NCI-H345 treated with DMSO at 0.1 percent for 48 hours (cell line): ENCODE data around the gene SLC41A1.
"Not testable (repeated sequence)": the region's sequence is repeated elsewhere in the genome, so short reads cannot be mapped to it uniquely, and the experiment has no call there.

Experiments
- DNase-seq: peaks from one replicate; lab custom pipeline; 2025; ENCODE audit not compliant: unreplicated experiment; lab: John Stamatoyannopoulos, UW

The SLC41A1 gene

DNA sequence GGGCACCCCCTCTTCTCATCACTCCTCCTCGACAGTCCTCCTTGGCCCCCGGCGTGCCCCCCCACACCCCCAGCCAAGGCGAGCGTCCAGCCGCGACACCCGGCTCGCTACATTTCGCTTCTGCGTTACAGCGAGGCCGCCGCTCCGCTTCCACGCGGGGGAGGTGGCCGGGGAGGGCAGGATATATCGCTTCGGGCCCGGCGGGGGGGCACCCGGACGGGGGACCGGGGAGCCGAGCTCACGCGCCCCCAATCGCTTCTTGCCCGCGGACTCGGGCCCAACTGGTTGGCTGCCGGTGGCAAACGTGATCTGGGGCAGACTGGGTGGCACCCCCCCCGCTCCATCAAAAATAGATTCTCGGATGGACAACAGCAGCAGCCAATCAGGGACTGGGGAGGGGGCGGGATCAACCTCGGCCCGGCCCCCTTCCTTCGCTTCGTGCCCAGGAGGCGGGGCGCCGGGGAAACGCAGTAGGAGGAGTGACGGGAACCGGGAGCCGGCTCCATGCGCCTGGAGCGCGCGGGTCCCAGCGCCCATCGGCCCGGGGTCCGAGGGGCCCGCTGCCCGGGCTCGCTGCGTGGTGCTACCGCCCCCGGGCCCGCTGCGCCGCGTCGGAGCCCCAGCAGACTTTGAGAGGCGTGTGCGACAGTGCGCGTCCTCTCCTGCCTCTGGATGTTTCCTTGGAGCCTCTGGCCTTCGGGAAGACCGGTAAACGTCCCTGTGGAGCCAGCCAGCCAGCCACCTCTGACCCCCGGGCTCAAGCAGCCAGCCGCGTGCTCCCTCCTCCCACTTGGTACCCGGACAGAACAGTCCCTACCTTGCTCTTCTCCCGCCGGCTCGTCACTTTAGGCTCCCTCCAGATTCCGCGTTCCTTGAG, at the start of gene SLC41A1:
SLC41A1 (minus strand) TSS at position 321 of the 877 bp plus-strand sequence. CDS start 2,757 bp downstream, outside the sequence.
- peak; percentile 93 for DNase-seq

DNA sequence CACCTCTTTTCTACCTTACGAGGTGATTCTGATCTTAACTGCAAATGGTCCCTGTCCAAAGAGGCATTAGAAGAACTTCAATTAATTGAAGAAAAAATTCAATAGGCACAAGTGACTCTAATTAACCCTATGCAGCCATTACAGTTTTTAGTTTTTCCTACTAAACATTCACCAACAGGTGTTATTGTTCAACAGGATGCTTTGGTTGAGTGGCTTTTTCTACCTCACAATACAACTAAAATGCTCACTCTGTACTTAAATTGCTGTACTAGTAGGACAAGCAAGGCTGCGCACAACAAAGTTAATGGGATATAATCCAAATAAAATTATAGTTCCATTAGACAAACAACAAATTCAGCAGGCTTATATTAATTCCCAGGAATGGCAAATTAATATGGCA, 48.5 kb upstream of the SLC41A1 start:
- DNase-seq = no peak

DNA sequence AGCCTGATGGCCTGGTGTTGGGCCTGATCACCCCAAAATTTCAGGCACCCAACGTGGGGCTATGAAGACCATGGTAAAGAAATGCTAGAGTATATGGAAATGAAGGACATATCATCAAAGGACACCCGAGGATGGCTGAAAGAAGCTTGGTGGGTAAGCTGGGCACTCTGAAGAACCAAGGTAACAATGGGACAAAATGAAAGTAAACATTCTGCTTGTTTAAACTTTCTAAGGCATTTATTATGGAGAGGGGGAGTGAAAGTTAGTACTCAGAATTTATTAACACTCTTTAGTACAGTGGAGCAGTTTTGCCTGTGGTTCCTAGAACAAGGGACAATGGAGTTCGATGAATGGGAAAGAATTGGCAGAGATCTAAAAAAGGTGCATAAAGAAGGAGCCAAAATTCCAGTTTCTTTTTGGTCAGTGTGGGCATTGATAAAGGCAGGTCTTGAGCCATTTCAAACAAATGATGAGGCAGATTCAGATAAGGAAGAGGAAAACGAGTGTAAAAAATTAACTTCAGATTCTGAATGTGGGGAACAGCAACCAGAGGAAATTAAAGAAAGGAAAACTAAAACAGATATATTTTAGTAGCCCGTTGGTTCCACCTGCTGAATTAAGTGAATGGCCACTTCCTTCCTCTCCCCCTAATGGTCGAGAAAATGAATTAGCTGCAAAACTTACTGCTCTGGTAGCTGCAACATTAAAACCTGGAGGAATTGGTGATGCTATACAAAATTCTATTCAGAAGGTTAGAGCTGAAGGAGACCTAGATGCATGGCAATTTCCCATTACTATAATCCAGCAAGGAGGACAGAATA, 45.4 kb upstream of the SLC41A1 start:
- DNase-seq = no peak

DNA sequence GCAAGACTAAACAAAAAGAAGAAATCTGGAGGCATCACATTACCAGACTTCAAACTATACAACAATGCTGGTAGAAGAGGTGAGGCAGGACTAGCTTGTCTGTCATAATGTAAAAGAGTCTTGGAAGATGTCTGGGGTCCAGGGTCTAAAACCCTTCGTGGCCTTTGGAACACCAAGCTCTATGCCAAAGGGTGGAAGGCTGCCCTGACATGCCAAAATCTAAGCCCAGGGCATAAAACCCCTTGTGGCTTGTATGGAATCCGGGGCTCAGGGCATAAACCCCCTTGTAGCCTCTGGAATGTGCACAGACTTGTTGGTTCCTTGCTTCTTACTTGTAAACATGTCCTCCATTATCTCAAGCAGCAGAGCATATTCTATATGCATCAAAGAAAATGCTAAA, 44.5 kb upstream of the SLC41A1 start:
- not testable (repeated sequence) for DNase-seq

DNA sequence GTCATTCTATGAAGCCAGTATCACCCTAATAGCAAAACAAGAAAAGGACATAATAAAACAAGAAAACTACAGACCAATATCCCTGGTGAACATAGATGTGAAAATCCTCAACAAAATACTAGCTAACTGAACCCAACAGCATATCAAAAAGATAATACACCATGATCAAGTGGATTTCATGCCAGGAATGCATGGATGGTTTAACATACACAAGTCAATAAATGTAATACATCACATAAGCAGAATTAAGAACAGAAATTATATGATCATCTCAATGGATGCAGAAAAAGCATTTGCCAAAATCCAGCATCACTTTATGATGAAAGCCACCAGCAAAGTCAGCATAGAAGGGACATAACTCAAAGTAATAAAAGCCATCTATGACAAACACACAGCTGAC, 43.4 kb upstream of the SLC41A1 start:
- DNase-seq = no peak

DNA sequence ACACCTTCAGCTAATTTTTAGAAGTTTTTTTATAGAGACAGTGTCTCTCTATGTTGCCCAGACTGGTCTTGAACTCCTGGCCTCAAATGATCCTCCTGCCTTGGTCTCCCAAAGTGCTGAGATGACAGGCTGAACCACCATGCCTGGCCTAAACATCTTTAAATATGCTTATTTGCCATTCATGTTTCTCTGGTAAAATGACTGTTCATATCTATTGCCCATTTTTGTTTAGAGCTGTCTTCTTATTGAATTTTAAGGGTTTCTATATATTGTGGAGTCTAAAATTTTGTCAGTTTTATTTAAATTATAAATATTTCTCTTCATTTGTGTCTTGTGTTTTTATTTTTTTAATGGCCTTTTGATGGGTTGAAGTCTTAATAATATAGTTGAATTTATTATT, 40.0 kb upstream of the SLC41A1 start:
- DNase-seq = no peak

DNA sequence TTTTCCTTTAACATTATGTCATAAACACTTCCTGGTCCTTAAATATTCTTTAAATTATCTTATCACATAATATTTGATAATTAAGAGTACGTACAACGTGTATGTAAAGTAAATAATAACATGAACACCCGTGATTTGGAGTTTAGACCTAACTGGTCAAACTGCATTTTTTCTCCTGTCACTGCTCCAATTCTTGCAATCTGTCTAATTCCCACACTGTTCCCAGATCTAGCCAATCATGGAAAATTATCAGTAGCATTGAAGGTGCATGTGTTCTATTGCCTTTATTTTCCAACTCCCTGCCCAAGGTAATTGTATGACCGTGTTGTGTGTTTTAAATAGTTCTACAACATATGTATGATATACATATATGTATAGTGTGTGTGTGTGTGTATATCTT, 39.0 kb upstream of the SLC41A1 start:
- no peak for DNase-seq

DNA sequence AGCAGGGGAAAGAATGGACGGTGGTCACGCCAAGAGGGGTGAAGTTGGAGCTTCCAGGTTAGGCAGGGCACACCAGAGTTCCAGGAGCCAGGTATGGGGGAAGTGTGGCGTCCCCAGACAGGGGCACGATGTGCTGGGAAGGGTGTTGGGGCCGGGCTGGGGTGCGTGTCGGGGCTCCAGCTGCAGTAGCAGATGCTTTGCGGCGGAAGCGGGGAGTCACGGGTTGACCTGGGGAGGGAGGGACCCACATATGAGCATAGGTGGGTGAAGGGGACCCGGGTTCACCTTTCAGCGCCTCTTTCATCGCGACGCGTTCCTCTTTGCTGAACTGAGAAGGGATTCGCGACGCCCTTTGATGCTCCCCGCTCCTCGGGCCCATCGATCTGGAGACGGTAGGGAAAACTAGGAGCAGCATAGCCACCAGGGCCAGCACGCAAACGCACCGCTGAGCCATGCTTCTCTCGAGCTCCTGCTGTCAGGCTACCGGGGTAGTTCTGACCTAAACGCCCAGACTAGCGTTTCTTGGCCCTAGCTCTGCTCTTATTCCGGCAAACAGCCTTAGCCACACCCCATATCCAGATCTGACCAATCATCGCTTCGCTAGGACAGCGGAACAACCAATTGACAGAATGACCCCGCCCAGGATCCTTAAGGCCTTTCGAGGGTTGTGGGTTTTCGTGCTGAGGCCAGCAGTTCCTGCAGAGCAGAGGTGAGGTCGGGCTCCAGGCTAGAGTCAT, 36.8 kb upstream of the SLC41A1 start, which contains the start of gene PM20D1:
PM20D1 (minus strand) TSS at position 514 of the 737 bp plus-strand sequence; CDS start at position 454, 60 bp downstream.
- DNase-seq = no peak

DNA sequence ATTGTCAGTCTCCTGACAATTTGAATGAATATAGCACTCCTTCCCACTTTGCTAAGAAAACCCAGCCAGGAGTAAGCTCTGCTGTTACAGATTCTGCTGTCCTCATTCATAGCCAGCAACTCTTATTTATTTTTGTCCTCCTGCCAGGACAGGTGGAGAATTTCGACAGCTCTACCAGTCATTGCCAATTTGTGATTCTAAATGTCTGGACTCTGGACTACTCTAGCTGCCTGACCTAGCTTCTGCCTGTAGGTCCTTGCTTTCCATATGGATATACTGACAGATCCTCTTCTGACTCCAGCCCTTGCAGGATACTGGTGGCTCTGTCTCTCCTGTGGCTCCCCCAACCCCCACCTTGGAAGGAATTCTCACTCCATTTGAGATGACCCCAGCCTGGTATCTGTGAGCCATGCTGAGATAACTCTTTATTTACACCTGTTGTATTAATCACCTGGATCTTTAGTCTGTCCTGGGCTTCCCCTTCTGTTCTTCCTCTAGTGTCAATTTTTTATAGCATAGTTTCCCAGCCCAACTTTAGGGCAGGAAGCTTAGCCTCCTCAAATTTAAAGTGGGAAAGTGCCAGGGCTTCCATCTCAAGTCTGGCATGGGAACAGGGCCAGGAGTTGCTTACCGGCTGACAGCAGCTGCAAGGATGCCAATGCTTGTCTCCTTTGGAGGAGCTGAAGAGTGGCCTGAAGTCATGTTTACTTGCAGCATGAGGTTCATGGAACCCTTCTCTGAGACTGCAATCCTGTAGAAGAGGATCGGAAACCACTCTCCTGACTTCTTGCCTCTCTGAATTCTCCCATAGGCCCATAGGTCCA, 30.2 kb upstream of the SLC41A1 start:
- no peak for DNase-seq

DNA sequence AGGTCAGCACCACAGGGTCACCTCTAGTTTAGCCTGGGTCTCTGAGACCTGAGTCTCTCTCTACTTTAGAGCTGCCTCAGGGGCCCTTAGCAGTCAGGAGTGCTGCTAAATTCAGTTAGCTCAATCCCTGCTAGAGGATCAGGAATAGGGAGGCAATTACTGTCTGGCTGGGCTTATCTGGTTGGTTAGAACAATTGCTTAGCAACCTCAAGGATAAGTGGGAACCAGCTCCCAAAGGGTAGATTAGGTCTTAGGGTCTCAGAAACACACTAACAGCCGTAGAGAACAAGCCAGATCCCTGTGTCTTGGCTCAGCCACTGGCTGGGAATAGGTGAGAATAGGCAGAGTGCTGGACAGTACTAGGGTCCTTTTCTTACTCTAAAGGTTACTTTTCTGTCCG, 29.2 kb upstream of the SLC41A1 start:
- DNase-seq = no peak

DNA sequence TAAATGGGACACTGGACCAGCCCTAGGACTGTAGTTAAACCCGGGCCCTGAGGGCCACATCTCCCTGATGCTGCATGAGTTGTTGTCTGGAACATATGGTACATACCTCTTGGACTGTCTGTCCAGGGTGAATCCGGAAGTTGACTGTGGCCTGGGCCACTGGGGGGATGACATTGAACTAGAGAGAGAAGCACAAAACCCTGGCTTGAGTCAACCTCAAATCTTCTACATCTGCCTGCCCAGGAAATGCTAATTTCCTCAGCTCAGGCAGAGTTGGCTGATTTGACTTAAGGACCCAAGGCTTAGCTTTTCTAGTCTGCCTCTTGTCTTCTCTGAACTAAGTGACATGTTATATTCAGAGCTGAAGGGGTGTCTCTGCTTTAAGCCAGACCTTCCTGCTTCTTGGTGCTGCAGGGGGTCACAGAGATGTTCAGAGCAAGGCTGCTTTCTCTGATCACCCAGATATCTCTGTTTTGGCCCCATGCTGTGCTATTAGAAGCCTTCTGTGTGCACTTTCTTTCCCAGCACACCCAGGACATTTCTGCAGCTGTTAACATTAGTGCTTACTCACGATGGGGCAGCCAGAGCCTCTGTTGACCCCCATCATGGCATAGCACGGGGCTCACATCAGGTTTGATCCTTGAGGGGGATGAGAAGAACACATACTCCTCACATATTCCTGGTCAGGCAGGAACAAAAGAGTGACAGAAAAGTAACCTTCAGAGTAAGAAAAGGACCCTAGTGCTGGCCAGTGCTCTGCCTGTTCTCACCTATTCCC, 27.3 kb upstream of the SLC41A1 start:
- DNase-seq = no peak

DNA sequence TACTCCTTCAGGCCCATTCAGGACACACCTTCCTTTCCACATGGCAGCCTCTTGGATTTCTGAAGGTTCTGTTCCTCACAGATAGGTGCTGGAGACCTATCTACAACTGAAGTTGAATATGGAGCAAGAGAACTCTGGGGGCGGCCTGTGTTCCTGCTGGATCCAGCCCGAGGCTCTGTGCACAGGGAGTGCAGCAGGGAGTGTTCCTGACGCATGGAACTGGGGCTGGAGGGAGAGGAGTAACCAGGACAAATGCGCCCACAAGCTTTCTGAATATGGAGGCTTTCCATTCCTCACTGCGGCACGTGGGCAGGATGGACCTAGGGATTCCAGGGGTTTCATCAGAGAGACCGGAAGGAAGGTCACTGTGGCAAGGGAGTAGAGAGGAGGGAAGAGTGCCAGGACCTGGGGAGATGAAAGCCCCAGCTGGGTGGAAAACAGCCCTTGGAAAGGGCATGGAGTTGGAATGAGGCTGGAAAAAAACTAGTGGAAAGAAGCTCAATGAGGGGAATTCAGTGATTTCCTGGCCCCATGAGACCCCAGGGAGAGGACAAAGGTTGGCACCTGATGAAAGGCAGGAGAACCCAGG, 24.5 kb upstream of the SLC41A1 start:
- no peak for DNase-seq

DNA sequence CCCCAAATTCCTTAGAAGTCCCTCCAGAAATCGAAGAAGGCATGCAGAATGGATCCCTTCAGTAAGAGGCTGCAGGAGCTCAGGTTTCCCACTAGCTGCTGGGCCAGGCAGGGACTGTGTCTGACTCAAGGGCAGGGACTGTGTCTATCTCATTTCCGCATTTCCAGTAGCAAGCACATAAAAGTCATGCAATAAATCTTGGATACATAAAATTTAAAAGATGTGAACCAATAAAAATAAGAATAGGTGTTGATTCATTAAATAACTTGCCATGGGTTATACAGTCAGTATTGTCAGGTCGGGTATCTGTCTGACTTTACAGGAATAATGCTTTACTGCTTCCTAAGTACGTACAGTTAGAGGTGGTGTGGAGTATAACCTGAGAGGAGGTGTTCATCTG, 21.8 kb upstream of the SLC41A1 start:
- no peak for DNase-seq

DNA sequence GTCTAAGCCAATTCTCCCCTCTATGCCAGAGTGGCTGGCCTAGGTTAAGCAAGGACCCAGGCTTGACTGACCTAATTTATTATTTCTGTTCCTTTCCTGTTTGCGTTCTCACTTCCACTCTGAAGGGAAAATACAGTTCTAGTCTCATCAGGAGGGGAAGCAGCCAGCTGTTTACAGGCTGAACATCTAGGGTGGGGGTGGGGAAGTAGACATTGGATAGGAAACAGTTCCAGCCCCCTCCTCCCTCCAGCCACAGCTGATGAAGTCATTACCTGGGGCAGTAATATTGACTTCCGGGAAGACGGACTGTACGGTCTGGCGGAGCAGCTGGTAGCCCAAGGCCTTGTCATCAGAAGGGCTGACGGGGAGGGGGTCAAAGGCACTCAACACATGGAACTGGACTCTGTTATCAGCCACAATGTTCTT, 19.3 kb upstream of the SLC41A1 start:
- no peak for DNase-seq

DNA sequence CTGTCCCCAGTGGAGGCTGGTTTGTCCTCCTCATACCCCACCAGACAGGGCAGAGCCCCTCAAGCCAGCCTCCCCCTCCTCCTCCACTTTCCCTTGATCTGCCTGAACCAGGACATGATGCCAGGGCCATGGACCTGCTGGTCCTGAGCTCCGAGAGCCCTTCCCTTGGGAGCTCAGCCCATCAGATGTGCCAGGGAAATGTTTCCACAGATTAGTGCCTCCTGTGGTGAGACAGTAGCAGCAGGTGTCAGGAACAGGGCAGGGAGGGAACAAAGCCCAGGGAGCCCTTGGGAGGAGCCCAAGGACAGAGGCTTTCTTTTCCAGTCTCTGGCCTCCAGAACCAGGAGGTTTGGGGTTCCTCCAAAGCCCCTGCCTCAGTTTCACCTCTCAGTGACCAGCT, 14.6 kb upstream of the SLC41A1 start:
- DNase-seq = peak; percentile 54

DNA sequence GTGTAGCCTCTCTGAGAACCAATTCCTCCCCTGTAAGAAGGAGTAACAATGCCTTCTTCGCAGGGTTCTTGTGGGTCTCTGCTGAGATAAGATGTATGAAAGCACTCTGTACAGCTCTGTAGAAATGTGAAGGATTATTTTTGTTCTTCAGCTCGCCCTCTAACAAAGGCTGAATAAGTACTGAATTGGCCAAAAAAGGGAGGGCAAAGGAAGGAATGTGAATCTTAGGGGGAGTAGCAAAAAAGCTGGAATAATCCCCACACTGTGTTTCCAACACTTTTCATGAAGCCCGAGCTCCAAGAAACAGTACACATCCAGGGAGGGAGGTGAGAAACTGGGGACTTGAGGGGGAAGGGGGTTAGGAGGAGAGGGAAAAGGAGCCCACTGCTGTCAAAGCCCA, 14.0 kb upstream of the SLC41A1 start:
- no peak for DNase-seq

DNA sequence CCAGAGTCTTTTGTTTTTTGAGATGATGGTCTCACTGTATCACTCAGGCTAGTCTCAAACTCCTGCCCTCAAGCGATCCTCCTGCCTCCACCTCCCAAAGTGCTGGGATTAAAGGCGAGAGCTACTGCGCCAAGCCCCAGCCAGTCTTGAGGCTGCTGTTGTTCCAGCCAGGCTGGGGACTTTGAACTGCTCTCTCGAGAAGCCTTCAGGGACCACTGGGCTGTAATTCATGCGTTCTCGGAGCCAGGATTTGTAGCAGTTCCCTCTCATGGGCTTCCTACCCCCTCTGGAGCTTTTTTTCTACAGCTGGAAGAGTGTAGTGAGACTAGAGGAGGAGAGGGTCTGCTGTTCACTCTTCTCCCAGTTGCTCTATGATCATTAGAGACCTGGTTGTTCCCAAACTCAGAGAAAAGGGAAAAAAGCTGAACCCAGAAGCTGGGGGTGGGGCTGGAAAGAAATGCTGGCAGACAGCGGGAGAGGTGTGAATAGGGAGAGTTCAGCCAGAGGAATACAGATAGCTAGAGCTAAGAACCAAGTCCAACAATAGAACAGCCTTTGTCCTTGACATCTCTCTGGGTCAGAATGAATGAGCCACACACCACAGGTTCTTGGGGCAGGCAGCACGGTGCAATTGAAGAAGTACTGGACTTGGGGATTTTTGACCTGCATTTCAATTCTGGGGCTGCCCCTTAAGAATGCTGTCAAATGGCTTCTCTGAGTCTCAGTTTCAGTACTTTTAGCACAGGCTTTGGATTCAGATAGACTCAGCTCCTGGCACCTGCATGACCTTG, 13.2 kb upstream of the SLC41A1 start:
- DNase-seq = no peak

DNA sequence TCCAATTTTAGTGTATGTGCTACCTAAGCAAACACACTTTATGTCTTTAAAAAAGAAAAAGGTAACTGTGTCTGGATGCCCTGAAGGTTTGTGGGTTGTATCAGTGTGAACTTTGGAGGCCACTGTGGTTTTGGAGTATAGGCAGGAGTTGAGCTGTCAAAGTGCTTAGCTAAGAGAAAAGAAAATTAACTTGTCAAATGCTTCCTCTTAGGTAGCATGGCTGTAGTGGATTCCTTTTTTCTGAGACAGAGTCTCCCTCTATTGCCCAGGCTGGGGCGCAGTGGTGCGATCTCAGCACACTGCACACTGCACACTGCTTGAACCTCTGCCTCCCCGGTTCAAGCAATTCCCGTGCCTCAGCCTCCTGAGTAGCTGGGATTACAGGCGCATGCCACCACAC, 11.2 kb upstream of the SLC41A1 start:
- no peak for DNase-seq
